Femur (tissue), 1 donor: ENCODE data around the gene KIF6.
"Not testable (repeated sequence)": the region's sequence is repeated elsewhere in the genome, so short reads cannot be mapped to it uniquely, and the experiment has no call there.

Experiments
- DNase-seq: peaks from one replicate; pipeline ENCODE4 v3.0.0-alpha.2; 2017

The KIF6 gene

DNA sequence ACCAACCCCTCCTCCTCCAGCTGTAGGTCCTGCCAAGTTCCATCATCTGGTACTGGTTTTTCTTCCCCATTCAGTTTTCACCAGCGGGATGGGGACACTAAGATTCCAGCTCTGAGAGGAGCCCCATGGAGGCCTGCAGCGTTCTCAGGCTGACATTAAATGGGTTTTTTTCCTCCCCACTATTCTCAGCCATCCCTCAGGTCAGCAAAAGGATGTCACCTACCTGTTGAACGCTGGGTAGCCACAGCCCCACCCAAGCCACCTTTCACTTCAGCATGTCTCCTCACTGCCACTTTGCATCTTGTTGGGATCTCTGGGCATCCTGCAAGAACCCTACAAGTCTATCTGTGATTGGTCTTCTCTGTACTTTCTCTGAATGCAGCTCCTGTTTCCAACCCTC, 417.7 kb downstream of the KIF6 start:
- DNase-seq = no peak

DNA sequence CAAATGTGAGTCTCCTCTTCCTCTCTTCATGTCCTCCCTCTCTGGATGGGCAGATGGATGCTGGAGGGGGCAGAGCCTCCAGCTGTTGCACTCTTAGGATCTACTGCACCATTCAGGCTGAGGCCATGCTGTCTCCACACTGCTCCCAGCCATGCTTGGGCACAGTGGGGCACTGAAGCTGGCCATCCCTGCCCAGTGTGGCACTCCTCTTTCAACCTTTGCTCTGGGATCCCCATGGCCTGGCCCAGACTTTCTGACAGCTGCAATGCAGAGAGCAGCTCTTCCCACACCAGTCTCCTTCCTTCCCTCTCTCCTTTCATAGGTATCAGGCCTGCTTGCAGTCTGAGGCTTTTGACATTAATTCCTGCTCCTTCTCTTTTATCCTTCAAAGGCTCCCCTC, 420.3 kb downstream of the KIF6 start:
- DNase-seq = no peak

DNA sequence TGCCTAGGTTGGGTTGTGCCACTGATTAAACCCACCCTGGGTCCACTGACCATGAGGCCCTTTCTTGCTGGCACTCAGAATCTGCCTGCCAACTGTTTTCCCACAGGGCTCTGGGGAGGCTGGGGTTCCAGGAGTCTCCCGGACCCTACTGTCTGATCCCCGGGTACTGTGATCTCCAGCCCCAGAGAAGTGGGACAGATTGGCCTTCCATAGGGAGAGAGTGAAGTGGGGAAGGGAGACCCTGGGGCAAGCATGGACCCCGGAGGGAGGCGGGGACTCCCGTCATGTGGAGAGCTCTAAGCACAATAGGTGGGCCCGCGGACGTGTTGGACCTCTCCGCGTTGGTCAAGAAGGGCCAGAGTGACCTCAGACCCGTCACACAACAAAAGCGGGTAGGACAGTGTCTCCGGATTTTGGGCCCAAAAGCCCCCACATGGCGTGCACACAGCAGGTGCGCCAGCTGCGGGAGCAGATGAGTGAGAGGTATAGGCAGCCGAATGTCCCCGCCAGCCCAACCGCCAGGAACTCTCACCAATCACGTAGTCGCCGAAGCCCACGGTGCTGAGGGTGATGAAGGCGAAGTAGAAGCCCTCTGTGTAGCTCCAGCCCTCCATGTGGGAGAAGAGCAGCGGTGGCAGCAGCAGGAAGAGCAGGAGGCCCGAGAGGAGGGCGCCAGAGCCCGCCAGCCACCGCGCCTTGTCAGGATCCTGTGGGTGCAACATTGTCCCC, 421.6 kb downstream of the KIF6 start:
- DNase-seq = no peak

DNA sequence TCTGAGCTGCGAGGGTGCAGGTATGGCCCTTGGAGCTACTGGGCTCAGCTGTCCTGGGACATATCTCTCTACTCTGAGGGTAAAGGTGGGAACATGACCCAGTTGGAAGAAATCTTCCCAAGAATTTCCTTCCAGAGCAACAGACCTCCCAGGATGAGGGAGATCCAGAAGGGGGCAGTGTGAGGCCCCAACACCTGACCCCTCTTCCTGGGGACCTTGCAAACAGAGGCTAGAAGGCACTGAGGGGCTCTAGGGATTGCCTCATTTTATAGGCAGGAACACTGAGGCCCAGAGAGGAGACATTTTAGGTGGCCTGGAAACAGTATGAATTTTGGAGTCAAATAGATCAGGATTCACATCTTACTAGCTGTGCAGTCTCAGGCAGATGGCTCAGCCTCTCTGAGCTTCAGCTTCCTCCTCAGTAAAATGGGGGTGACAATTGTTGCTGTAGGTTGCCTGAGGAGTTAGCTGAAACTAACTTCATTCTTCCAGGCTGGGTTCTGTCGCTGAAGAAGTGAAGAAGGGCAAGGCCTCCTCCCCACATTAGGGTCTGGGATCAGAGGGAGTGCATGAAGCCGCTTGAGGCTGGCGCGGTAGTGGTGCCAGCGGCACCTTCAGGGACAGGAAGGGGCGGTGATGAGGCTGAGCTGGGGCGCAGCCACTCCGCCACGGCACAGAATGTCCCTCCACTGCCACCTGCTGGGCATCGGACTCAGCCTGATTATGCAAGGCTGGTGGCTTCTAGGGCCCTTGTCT, 422.4 kb downstream of the KIF6 start:
- DNase-seq = peak; percentile 83

DNA sequence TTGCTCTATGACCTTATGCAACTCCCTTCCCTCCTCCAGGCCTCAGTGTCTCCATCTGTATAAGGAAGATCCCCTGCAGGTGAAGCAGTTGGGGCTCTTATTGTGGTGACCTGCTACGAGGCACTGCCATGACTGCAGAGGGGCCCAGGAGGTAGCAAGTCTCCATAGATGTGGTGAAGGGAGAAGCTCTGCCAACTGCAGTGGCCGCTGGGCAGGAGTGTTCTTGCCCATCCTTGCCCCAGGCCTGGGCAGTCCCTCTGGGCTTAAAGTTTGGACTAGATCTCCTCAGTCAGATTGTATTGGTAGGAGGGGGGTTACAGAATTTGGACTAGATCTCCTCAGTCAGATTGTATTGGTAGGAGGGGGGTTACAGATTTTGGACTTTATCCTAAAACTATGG, 423.2 kb downstream of the KIF6 start:
- DNase-seq = no peak

DNA sequence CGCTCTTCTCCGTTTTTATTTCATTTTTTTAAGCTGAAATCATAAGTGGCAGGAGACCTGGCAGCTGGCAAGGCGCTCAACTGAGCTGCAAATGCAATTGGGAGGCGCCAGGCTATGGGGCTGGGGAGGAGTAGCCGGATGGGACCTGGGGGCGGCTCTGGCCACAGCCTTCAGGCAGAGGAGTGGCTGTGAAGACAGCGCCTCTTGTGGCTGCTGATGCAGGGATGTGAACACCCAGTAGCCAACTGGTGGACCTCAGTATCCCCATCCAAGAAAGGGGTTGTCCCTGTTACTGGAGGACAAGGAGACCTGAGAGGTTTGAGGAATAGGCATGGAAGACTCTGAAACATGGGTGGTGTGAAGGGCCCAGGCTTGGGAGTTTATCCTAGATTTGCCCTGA, 423.6 kb downstream of the KIF6 start:
- DNase-seq = no peak

DNA sequence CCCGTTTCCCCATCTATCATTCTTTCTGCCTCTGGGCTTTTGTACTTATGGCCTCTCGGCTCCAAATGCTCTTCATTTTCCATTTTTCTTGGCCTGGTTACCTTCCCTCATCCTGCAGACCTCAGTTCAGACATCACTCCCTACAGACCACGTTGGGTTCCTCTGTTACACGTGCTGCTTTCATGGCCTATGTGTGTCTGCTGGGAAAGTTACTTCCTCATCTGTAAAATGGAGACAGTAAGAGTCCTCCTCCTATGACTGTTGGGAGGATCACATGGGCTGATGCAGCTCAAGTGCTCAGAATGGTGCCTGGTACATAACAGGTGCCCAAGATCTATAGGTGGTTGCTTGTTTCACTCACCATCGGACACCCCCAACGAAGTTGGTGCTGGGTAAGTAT, 424.5 kb downstream of the KIF6 start:
- DNase-seq = no peak

DNA sequence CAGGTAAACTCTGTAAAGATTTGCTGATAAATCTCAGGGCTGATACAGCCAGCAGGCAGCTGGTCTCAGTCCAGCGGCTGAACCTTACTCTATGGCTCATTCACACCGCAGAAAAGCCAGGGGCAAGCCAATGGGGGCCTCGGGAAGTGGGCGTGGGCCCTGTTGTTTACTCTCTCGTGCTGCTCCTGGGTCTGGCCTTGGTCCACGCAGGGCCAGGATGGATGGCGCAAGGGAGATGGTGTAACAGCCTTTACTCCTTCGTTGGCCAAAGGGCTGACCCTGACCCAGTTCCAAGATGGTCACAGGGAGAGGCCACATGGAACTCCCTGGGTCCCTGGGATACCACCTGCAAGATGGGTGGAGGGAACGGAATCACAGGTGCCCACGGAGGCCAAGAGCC, 427.1 kb downstream of the KIF6 start:
- DNase-seq = no peak

DNA sequence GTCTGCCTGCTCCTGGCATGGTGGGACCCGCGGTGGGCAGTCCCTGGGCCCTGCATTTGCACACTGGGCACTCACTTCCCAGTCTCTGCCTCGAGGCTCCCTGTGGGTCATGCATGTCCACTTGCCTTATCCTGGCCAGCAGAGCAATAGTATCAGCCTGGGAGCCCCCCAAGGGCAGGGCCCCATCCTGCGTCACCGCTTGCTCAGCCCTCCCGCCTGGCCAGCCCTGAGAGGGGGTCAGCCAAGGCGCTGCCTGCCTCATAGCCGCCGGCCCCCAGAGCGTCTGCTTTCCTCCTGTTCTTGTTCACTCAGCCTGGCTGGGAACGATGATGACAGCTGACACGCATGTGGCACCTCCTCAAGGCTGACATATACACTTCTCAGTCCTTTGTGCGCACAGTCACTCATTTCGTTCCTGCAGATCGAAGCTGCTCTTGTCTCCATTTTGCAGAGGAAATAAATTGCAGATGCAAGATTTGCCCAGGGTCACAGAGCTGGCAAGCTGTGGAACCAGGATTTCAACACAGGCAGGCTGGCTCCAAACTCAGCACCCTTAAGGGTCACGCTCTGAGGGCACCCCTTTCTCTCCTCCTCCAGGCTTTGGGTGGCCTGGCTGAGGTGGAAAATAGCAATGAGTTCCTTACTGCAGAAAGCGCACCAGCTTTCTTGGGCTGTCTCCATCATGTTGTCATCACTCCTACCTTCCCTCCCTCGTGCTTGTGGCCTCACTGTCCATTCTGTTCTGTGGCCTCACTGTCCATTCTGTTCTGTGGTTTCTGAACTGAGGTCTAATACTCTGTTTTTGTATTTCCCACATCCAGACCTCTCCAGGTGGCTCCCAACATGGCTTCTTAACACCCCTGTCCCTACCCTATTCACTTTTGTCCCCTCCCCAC, 428.2 kb downstream of the KIF6 start:
- DNase-seq = peak; percentile 77

DNA sequence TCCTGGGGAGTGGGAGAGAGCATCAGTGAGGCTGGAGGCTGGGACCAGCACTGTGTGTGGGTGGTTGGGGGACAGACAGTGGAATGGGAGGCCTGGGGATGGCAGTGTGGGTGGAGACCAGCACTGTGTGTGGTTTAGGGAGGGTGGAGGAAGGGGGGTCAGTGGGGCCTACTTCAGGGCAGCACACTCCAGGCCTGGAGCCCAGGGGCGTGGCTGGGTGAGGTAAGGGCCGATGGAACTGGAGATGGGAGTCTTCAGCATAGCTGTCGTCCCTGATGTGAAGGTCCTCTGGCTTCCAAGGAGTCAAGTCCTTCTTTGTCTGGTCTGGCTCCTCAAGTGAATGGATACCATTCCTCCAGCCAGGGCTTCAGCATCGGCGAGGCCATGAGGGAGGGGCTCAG, 429.6 kb downstream of the KIF6 start:
- DNase-seq = peak; percentile 67

DNA sequence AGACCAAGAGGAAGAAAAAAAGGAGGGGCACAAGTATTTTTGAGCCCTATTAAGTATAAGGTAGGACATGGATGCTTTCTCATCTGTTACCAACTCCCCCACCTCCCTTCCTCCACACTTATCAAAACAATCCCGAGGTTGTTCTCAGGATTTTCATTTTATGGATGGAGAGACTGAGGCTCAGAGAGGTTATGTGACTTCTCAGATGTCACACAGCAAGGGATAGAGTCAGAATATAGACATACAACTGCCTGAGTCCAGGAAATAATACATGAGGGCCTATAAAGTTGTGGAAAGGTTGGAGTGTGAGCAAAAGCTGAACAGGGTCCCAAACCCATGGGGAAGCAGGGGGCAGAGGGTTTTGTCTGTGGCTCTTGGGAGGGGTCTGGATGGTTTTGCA, 430.3 kb downstream of the KIF6 start:
- no peak for DNase-seq

DNA sequence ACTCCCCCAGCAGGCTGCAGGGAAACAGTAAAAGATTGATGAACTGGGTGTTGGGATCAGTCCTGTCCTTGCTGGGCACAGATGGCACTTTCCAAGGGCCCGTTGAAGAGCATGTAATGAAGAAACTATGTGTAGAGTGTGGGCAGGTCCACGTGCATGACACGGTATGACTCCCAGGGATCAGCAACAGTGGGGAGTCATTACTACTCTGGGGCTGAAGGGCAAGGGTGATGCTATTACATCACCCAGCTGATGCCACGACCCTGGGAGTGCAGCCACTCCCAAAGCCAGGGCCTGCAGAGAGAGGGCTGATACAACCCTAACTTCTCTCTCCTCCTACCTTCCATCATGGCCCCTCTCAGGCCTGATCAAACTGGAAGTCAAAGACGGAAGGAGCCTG, 431.1 kb downstream of the KIF6 start:
- DNase-seq = no peak

DNA sequence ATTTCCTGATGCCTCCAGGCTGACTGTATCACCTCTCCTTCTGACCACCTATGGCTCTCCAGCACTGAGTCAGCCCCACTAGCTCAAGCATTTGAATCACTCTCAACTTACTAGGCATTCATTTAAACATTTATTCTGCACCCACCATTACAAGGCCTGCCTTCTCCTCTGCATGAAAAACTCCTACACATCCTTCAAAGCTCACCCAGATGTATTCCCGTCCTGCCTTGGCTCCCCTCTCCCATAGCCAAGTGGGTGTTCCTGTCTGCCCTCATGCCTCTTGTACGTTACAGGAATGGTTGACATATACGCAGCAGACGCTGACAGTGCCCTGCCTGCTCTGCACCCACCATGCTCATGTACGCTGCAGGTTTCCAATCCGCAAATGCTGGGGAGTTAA, 432.6 kb downstream of the KIF6 start:
- no peak for DNase-seq

DNA sequence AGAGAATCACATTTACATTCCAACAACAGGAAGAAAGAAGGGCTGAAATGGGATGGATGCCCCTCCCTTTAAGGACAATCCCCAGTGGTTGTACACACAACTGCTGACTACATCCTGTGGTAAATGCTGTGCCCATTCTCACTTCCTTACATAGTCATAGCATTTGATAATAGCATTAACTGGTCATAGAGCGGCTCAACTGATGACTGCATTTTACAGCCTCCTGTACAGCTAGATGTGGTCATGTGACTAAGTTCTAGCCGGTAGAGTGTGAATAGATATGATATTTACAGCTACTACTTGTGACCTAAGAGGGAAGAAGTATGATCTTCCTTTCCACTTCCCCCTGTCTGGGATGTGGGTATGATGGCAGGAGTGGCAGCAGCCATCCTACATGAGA, 435.7 kb downstream of the KIF6 start:
- no peak for DNase-seq

DNA sequence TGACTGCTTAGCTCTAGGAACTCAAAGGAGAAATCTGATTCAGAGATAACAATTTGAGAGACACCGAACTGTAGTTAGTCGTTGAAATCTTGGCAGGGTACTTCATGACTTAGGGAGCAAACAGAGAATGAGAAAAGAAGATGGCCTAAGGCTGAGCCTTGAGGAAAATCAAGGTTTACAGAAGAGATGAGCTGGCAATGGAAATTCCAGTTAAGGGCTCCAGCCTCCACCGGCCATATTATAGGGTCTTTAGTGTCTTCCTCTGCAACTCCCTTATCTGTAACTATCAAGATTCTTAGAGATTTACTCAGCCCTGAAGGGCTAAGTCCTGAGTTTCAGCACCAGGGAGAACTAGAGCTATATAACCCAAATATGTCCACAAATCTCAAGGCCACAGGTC, 437.6 kb downstream of the KIF6 start:
- DNase-seq = no peak

DNA sequence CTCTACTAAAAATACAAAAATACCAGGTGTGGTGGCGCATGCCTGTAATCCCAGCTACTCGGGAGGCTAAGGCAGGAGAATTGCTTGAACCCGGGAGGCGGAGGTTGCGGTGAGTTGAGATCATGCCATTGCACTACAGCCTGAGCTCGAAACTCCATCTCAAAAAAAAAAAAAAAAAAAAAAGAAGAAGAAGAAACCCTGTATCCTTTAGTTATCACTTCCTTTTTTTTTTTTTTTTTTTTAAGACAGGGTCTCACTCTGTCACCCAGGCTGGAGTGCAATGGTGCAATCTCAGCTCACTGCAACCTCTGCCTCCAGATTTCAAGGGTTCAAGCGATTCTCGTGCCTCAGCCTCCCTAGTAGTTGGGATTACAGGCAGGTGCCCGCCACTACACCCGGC, 438.6 kb downstream of the KIF6 start:
- not testable (repeated sequence) for DNase-seq

DNA sequence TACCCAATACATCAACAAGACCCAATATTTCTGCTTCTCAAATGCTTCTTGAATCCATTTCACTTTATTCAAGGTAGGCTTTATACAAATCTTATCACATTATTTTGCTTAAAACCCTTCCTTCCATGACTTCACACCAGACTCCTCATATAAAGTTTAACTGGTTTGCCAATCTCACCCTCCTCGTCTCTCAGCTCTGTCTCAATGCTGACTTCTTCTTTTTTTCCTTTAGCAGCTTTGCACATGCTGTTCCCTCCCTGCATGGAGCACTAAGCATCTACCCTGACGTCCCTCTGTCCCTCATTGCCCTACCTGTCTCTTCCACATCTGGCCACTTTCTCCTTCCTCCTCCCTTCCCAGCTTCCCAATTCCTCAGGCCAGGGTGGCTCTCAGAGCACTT, 442.4 kb downstream of the KIF6 start:
- no peak for DNase-seq

DNA sequence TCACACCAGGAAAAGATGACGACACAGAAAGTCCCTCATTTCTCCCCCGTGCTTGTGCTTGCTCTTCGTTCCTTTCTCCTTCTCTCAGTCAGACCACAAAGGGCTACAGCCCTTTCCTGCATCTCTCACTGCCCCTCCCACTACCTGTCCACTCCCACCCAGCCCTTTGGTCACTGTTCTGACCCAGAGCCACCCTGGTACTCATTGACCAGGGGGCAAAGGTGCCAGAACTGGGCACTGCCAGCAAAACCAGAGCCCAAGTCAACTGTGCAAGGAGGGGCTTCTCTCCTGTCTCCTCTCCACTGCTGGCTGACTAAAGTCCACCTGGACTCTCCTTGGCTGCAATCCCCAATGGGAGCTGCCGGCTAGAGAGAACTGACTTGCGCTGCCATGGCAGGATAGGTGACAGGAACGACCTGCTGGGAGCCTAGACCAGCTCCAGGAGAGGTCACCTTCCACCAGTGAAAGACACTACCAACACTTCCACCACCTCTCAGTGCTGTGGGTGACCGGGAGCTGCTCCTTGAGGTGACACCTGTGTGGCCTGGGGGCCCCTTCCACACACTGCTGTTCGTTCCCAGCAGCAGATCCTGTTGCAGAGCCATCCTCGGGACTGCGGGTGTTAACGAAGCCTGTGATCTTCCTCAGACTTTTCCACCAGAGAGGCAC, 443.8 kb downstream of the KIF6 start:
- DNase-seq = no peak

DNA sequence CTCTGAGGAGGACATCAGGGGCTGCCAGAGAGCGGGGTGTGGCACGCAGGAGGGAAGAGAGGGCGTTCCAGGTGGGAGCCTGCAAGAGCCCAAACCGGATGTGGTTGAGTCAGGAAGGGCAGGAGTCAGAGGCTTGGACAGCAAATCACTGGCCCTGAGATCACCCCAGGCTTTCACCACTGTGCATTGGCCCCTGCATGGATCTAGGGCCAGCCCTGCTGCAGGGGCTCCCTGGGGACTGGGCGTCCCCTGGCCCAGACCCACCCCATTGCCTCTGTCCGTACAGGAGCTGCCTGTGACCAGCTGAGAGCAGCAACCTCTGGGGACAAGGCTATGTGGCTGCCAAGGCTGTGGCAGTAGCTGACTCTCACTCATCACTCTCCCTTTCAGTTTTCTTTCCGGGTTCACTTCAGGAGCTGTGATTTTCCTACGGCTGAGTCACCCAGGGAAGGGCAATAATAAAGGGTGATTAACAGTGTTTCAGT, 444.9 kb downstream of the KIF6 start:
- no peak for DNase-seq
